HG02870 (cell line): ENCODE measurements around the gene ZC3H18.
A peak's percentile ranks its signal among the peaks of the same experiment; 100 is the strongest.

Source experiments
- ATAC-seq: cut with Tn5 transposase; IDR thresholded peaks from one replicate; pipeline ENCODE4 v1.9.1; 2021; ENCODE audit warnings: mild to moderate bottlenecking, moderate library complexity; ENCODE audit not compliant: unreplicated experiment

ZC3H18 gene

GRCh38 chr16:88636488-88637265 lies 66.5 kb downstream of the ZC3H18 start:
- no peak for ATAC-seq

GRCh38 chr16:88638323-88639230 lies 68.4 kb downstream of the ZC3H18 start, which contains the start of gene IL17C:
Gene IL17C, plus strand, starts transcription at chr16:88638572. Its CDS starts 70 bp downstream, at chr16:88638642.
- no peak for ATAC-seq

GRCh38 chr16:88639231-88640038 lies 69.2 kb downstream of the ZC3H18 start:
- no peak for ATAC-seq

- no peak for ATAC-seq
Measured at GRCh38 chr16:88640039-88640495, 69.9 kb downstream of the ZC3H18 start.

- ATAC-seq = no peak
Measured at GRCh38 chr16:88640498-88641247, 70.5 kb downstream of the ZC3H18 start.

- no peak for ATAC-seq
Measured at GRCh38 chr16:88642881-88643643, 72.9 kb downstream of the ZC3H18 start.

- ATAC-seq = no peak
Measured at GRCh38 chr16:88643644-88643932, 73.4 kb downstream of the ZC3H18 start.

GRCh38 chr16:88645455-88645854 lies 75.3 kb downstream of the ZC3H18 start:
- no peak for ATAC-seq

- ATAC-seq = no peak
Measured at GRCh38 chr16:88645941-88646340, 75.7 kb downstream of the ZC3H18 start.

GRCh38 chr16:88646345-88647034 lies 76.3 kb downstream of the ZC3H18 start:
- no peak for ATAC-seq

- ATAC-seq = no peak
Measured at GRCh38 chr16:88647178-88648070, 77.2 kb downstream of the ZC3H18 start.

GRCh38 chr16:88649195-88649923 lies 79.2 kb downstream of the ZC3H18 start:
- no peak for ATAC-seq

- no peak for ATAC-seq
Measured at GRCh38 chr16:88649924-88650748, 79.9 kb downstream of the ZC3H18 start.

GRCh38 chr16:88650749-88651275 lies 80.6 kb downstream of the ZC3H18 start, which contains the start of gene CYBA:
Gene CYBA, minus strand, starts transcription at chr16:88651053. Its CDS starts 40 bp downstream, at chr16:88651013.
- ATAC-seq = peak; percentile 76

- ATAC-seq = peak; percentile 78
Measured at GRCh38 chr16:88651276-88651988, 81.2 kb downstream of the ZC3H18 start.
